GM21381 (cell line): ENCODE measurements around the gene RRP8.
A peak's percentile ranks its signal among the peaks of the same experiment; 100 is the strongest.

Source experiments
- ATAC-seq: cut with Tn5 transposase; IDR thresholded peaks from one replicate; pipeline ENCODE4 v1.9.1; 2021; ENCODE audit warnings: mild to moderate bottlenecking, moderate library complexity; ENCODE audit not compliant: unreplicated experiment

RRP8 gene

DNA sequence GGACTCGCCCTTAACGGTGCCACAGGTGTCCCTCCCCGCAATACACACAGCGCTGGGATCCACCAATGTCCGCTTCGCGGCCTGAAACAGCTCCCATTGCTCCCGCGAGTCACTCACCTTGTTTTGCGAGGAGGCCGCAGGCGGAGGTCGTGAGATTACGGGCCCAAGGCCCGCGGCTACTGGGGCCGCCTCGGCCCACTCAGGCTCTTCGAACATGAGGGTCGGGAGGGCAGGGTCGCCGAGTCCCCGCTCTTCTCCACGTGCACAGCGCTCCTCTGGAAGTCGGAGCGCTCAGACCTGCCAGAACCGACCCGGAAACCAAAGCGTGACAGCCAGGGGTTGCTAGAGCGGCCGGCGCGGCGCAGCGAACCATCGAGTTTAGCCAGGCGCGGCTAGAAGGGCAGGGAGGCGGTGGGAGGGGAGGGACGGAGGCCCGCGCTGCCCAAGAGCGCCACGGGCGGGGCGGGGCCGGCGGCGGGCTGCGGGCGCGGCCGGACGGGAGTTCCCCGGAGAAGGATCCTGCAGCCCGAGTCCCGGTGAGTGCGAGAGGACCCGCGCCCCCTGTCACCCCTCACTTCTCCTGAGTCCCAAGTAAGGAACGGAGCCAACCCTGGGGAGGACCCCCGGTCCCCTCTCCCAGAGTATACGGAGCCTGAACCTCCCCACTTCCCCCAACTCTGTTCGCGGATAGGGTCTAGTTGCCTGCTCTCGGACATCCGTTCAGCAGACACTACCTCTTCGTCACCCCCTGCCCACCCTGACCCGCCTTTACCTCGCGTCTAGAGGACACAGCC lies at the start of gene RRP8, which contains the start of gene ILK:
RRP8 (minus strand) TSS at position 330 of the 794 bp plus-strand sequence; CDS start at position 216, 114 bp downstream.
ILK (plus strand) TSS at position 488 of the 794 bp plus-strand sequence. CDS start 498 bp downstream, outside the sequence.
- peak; percentile 79 for ATAC-seq

DNA sequence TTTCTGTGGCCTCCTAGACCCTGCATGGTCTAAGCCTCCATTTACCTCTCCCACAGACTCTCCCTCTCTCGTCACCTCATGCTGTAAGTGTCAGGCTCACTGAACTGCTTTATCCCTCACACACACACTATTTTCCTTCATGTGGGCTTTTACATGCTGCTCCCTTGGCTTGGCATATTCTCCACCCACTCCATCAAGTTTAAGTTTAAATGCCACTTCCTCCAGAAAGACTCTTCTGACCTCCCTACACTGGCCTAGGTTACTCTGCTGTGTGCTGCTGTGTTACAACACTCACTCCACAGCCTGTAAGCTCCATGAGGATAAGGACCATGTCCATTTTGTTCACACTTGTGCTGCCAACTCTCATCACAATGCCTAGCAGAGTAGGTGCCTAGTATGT lies 49.7 kb upstream of the RRP8 start:
- no peak for ATAC-seq

DNA sequence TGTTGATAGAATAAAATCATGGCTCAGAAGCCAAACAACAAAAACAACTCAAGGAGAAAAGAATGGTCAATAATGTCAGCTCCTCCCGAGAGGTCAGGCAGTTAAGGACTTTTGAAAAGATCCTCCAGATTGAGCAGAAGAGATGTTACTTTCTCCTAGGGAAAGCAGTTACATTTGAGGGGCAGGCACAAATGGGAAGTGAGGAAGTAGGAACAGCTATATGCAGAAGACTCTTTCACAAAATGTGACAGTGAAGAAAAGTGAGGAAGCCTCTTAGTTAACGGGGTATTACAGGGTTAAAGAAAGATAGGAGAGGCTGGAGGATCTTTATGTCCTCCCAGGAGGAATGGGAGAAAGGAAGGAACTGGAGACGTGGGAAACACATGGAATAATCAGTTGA lies 48.8 kb upstream of the RRP8 start:
- no peak for ATAC-seq

DNA sequence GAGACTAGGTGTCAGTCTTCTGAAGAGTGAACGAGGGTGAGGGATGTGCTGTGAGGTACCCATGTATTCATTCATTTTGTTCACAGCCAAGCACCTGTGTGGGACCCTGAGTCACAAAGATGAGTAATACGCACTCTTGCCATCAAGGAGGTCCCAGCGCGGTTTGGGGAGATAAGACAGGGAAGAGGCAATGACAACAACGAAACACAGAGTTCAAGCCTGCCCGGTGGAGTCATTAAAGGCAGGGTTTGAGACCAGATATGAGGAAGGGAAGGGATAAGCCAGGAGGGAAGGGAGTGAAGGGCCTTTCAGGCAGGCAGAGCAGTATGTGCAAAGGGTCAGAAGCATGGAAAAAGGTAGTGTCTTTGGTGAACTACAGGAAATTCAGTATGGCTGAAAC lies 47.6 kb upstream of the RRP8 start:
- no peak for ATAC-seq

DNA sequence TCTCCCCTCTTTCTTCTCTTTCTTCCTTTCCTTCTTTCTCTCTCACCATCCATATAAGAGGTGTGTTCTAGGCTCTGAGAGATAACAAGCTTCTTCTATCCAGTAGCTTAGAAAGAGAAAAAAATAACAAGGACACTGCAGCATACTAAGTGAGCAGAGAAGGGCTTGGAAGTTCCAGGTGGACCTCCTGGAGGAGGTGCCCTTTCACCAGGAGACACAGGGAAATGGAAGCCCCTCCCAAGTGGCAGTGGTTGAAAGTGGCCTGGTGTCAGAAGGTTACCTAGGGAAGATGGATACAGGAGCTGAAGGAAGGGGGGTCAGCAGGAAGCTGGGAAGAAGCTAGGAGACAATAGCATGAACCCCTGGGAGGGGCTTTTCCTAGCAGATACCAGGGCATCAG lies 46.7 kb upstream of the RRP8 start:
- ATAC-seq = no peak

DNA sequence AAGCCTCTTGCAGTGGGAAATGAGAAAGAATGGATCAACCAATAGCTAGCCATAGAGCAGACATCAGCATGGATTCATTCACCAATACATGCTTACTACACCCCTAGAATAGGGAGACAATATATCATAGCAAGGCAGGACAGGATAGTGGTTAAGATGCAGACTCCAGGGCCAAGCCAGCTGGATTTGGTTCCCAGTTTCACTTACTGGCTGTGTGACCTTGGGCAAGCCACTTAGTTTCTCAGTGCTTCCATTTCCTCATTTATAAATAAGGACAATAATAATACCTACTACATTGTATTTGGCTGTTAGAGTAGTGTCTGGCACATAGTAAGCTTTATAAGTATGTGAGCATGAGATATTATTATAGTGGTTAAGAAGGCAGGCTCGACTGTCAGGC lies 45.1 kb upstream of the RRP8 start:
- ATAC-seq = no peak

DNA sequence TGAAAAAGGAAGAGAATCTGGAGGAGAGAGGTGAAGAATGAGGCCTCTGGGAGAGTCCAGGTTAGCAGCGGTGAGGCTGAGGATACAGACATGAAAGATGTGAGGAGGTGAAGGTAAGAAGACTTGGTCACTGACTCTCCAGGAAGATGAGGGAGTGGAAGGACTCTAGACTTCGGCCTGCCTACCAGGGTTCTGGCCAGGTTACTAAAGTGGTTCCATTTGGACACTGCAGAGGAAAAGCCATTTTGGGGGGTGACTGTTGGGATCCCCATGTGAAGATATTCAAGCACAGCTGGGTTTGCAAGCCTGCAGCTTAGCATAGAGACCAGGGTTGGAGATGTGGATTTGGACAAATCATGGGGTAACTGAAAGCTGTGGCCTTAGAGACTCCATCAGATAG lies 44.4 kb upstream of the RRP8 start:
- no peak for ATAC-seq

DNA sequence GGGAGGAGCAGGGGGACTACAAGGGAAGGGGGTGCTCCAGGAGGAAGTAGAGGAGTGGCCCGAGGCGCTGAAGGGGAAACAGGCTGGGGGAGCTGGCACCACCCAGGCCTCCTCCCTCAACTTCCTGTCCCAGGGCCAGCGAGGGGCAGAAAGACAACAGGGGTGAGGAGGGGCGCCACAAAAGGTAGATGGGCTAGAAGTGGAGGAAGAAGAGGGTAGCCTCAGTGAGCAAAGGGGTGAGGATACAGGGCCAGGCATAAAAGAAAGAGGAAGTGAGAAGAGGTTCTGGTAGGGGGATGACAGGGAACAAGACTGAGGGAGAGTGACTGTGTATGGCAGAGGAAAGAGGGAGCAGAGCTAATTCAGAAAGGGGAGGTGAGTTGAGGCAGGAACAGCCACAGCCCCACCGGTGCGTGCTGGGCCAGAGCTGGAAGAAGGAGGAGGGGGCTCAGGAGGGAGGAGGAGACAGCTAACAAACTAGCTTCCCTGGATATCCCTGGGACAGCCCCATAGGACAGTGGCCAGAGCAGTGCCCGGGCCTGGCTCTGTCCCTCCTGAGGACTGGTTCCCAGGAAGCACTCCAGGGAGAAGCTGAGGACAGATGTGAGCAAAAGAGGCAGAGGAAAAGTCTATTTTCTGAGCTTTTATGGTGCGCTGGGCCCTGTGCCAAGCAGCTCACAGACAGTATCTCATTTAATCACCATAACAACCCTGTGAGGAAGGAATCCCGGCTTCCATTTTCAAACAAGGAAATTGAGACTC lies 43.7 kb upstream of the RRP8 start:
- ATAC-seq = peak; percentile 81

DNA sequence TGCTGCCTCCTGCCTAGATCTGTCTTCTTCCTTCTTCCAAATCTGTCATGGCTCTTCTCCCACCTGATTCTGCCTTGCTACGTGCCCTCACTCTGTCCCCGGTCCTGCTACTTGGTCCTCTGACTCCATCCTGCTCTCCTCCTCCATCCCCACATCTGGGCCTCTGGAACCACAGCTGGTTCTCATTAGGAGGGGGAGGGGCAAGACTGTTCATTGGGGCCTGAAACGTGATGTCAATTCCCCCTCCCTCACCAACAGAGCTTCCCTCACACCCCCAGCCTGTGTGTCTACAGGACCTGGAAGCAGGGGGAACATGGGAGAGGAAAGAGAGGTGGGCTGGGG lies 43.1 kb upstream of the RRP8 start:
- no peak for ATAC-seq

DNA sequence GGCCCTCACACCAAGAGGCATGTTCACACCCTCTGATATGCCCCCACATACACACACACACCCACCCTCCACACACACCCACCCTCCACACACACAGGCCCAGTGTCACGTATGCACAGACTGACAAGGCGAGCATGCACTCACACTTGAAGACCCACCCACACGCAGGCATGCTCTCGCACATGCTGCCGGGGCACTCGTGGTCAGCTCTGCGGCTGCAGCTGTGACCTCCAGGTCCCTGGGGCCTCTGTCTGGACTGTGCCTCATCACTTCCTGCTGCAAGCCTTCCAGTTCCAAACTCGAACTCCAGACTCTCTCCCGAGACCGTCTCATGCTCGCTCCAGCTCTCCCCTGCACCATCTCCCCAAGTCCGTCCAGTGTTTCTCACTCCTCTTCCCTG lies 42.7 kb upstream of the RRP8 start:
- no peak for ATAC-seq

DNA sequence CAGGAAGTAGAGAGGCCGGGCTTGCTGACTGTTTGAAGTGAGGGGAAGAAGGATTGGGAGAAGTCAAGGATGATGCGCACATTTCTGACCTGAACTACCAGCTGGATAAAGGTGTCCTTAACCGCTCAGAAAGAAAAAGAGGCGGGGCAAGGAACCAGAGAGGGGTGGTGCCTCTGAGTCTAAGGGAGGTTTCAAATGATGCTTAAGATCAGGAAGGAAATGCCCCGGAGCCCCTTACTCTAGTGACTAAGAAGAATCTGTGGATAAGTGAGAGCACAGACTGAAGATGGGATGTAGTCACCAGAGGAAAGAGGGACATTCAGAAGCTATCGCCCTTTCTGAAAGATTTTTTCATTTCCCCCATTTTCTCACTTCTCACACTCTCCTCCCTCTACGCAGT lies 39.5 kb upstream of the RRP8 start:
- no peak for ATAC-seq

DNA sequence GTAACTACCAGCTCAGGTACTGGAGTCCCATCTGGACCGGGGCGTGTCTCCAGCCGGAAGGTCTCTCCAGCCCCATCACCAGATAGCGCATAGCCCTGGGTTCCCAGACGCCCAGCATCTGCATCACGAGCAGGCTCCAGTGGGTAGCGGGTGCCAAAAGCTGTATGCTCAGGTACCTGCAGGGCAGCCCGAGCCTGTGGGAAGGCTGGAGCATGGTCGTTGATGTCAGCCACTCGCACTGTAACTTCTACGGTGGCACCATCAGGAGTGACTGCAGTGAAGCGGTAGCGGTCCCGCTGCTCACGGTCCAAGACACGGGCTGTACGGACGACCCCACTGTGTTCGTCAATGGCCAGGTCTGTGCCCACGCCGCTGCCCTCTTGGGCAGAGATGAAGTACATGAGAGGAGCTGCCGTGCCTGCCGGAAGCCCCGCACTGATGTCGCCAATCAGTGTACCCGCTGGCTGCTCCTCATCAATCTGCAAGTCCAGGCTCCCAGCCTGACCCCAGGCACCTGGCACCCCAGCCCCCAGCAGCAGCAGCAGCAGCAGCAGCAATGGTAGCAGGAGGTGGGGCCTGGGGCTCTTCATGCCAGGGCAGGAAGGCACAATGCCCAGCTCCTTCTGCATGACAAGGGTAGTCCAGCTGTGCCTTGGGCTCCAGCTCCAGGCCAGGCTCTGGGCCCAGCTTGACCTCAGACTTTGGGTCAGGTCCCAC lies 37.7 kb upstream of the RRP8 start:
- ATAC-seq = no peak

DNA sequence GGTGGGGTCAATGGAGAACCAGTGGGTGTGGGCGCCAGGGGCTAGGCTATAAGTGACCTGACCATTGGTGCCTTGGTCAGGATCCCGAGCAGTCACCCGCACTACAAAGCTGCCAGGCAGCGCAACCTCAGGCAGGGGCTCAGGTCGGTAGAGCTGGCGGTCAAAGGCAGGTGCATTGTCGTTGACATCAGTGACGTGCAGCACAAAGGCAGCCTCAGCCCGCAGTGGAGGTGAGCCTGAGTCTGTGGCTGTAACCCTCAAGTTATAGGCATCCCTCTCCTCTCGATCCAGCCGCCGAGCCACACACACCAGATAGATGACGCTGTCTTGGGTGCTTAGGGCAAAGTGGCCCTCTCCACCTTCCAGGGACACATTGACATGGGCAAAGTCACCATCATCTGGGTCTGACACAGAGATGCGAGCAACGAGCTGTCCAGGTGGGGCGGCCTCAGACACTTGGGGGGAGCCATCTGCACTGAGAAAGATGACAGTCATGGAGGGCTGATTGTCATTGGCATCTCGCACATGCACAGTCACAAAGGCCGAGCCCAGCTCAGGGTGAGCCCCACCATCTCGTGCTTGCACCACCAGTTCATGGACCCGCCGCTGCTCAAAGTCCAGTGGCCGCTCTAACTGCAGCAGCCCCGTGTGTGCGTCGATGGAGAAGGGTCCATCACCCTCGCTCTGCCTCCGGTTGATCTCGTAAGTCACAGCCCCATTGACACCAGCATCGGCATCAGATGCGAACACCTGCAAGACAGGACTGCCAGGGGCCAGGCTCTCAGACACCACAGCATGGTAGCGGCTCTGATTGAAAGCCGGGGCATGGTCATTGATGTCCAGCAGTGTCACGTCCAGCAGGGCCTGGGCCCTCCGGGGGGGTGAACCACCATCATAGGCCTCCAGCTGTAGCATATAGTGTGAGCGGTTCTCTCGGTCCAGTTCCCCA lies 36.9 kb upstream of the RRP8 start:
- no peak for ATAC-seq

DNA sequence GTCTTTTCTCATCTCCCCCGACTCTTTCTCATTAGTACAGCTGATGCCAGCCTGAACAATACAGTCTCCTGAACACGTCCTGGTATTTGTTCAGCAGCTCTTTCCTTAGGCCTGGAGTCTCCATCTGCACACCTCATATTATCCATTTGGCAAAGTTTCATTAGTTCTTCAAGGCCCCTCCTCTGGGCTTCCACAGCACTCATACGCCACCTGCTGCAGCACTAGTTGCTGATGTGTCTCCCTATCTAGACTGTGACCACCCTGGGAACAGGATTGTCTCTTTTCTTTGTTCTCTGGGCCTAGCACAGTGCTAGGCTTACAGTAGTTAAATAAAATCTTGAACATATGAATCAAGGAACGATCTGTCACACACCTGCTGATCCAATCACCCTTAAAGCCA lies 35.0 kb upstream of the RRP8 start:
- no peak for ATAC-seq

DNA sequence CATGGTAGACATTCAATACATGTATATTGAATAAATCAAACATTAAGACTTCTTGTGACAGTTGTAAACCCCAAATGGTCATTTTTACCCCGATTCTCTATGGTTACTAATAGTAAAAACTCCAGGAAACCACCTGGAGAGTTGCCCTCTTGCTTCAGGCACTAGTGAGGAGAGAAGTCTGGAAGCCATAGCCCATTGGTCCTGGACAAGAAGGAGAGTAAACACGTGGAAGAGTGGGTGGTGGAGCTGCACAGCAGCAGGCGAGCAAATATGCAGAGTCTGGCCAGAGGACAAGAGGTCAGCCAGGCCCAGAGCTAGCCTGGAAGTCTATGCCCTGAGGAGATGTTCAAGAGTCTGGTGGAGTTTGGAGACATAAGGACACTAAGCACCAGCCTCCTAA lies 34.5 kb upstream of the RRP8 start:
- ATAC-seq = no peak

DNA sequence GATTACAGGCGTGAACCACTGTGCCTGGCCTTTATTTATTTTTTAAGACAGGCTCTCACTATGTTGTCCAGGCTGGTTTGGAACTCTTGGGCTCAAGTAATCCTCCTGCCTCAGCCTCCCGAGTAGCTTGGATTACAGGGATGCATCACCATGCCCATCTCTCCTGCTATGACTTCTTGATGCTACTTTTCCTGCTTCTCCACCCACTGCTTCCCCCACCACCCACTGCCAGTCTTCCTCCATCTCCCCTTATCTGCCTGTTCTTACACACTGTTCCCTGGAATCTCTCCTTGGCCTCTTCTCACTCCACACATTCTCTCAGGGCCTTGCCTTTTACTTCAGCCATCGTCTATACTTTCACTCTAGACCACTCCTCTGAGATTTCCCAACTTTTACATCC lies 33.1 kb upstream of the RRP8 start:
- ATAC-seq = no peak

DNA sequence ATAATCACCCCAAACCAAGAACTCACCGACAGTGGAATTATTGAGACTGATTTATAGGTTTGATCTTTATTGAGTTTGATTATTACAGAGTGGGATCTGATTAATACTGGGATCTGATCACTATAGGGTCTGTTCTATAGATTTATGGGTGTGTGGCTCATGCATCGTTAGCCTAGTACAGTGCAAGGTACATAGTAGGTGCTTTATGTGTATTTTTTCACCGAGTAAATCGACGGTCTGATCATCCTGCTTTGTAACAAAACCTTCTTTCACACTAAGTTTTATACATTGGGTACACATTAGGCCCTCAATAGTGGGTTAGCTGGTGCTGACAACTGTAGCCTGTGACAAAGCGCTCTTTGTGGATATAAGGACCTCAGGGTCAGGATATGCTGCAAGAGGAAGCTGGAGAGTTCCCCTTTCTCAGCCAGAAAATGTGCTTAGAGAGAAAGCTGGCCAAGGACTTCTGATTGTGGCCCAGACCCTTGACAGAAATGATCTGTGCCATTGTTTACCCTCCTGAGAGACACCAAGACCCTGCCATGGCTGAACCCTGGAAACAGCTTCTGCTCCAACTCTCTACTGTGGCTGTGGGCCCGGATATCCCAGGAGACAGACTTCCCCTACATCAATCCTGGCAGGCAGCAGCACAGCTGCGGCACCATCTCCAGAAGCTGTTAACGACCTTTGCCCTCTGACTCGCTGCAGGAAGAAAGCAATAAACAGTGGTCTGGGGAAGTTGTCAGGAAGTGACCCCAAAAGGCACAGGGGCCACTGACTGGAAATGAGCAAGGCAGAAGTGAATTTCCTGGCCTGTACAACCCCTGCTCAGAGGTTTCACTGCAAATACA lies 31.9 kb upstream of the RRP8 start:
- no peak for ATAC-seq

DNA sequence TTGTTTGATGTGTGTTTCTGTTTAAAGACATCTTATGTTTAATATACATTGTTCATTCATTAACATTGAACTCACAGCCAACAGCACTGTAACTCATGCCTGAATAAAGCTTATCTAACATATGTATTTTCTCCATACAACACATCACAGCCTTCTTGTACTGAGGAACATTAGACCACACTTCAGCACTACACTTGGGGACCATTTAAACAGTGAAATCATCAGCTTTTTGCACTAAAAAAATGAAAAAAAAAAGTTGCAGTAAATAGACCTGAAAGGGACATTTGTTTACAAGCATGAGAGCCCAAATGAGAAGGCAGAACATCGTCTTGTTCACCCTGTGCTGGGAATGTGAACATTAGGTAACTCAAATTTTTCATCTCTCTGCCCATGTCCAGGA lies 31.1 kb upstream of the RRP8 start:
- no peak for ATAC-seq
